H54 (cell line): Measurements from ENCODE around the gene HSPB8.

ENCODE experiments used
- DNase-seq: peaks from one replicate; pipeline ENCODE4 v3.0.0; 2011; ENCODE audit warnings: low spot score, mixed read lengths; ENCODE audit not compliant: insufficient read length
- FAIRE-seq: peaks from 3 replicates; lab custom pipeline; 2011; peaks lifted over from hg19 to GRCh38; lab: Jason Lieb, UNC
- POLR2A ChIP-seq: IDR thresholded peaks from 2 replicates; pipeline ENCODE4 v1.6.1; 2011; ENCODE audit warnings: low read depth, mild to moderate bottlenecking, low read length

Gene HSPB8

DNA sequence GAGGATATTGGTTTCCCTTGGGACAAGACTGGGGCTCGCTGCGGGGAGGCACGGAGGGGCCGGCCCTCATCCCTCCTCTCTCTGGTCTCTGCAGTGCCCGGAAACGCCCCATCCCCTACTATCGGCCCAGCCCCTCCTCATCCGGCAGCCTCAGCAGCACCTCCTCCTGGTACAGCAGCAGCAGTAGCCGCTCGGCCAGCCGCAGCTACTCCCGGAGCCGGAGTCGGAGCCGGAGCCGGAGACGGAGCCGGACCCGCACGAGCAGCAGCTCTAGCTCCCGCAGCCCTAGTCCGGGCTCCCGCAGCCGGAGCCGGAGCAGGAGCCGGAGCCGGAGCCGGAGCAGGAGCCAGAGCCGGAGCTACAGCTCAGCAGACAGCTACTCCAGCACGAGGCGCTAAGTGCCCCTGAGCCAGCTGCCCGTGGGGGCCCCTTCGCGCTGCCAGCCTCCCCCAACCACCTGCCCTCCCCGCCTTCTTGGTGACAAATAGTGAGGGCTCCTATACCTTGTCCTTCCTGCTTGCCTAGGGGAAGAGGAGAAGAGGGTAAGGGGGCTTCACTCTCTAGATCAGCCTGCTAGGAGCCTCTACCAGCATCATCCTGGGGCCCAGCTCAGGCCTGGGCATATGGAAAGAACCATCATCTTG is 22.2 kb upstream of the HSPB8 start:
- FAIRE-seq (no peak), DNase-seq (no peak)
- no peak for TF ChIP-seq POLR2A

DNA sequence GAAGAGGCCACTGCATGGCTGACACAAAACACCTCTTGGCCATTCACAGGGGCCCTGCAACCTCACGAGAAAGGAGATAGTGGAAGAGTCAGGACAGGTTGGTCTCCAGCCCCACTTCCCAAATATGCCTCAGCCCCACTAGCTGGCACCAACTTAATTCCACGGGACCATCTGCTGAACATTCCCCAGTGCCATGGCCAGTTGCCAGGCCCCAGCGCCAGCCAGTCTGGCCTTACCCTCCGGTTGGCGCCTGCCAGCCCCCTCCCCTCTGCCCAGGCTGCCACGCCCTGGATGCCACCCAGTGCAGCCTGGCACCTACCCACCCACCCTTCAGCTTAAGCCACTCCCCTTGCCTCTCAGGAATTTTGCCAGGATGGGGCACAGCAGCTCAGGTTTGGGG is 21.2 kb upstream of the HSPB8 start:
- DNase-seq, result no peak
- TF ChIP-seq POLR2A, result no peak
- no peak for FAIRE-seq

DNA sequence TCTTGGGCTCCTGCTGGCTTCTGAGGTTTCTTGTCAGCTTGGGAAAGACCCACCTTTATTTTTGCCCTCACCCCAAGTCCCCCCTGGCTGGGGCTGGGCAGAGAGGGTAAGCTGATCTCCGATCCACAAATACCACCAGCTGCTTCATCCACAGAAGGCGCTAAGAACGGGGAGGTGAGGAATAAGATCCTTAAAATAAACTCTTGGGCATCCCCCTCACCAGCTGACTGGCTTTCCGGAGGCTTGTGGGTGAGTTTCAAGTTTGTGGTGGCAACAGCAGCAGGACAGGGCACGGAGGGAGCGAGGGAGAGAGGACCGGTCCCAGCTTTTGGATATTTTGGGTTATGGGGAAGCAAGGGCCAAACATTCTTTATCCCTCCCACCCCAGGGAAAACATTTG is 20.8 kb upstream of the HSPB8 start:
- no peak for TF ChIP-seq POLR2A
- no peak for FAIRE-seq
- DNase-seq, result no peak

DNA sequence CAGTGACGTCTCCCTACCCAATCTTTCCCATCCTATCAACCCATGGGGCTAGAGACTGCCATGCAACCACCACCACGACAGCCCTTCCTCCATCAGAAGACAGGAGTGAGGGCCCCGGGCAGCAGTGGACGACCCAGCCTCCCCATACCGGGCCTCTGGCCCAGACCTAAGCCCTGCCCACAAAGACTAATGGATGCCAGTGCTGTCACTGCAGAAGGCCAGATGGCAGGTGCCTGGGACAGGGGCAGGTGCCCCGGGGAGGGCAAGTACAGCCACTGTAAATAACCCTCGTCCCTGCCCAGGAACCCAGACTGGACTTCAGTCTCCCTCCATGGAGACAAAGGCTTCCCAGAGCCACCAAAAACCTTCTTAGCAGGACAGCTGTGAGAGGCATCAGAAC is 20.3 kb upstream of the HSPB8 start:
- DNase-seq (no peak), FAIRE-seq (no peak)
- TF ChIP-seq POLR2A, result no peak

DNA sequence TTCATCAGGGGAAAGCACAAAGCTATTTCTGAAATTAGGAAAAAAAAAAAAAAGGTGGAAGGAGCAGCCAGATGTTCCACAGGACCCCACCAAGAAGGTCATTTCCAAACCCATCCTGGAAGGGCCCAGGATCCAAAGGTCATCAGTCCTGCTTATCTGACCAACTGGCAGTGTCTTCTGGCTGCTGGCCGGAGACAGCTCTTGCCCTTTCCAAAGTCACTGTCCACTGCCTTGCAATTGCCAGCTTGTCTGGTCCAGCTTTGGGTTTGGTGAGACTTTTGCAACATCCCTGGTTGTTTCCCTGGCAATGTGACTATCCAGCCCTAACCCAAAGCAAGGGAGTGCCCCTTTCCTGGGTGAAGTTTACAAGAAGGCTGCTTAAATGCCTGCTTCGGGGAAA is 18.9 kb upstream of the HSPB8 start:
- TF ChIP-seq POLR2A, result no peak

DNA sequence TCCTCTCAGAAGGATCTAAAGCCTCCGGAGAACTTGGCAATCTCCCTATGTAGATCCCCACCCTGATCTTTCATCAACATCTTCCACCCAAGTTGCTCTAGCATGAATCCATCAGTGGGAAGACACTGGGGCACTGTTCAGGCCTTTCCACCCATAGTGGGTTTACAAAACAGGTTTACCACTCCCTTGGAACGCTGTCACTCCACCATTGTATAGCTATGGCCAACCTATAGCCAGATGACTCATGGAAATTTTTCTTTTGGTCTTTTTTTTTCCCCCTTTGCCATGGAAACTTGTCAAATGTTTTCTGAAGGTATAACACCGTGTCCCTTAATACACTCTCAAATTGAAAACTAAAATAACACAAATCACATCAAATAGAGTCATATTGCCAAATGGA is 10.8 kb upstream of the HSPB8 start:
- FAIRE-seq (no peak), DNase-seq (no peak)
- no peak for TF ChIP-seq POLR2A

More for the DNA sequence above, 18.9 kb upstream of the HSPB8 start:
- DNase-seq (no peak), FAIRE-seq (no peak)

DNA sequence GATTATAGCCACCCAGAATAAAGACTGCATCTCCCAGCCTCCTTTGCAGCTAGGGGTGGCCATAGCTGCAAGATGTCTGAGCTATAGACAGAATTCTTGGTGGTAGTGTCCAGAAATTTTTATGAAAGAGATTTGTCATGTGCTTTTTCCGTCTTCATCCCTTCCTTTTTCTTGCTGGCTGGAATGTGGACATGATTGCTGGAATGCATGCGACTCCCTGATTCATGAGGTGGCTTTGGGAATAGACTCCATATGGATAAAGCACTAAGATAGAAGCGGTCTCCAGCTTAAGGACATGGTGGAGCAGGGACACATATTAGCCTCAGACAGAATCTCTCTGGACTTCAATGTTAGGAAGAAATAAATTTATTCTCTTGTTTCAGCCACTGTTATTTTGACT is 10.0 kb upstream of the HSPB8 start:
- no peak for TF ChIP-seq POLR2A
- DNase-seq, result no peak
- no peak for FAIRE-seq

DNA sequence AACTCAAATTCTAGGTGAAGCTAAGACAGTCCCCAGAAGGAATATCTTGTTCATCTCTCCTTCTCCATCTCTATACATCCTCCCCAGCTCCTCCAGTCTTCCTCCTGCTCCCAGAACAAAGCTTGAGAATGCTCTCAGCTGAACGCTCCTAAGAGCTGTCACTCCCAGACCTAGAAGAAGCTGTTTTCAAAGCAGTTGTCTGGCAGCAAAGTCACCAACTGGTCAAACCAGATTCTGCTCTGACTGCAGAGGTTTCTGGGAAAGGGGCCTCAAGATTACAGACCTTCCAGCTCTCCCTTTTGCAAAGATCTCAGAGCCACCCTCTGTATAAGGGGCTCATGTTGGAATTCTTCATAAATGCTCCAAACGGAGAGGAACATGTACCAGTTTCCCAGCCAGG is 9.6 kb upstream of the HSPB8 start:
- DNase-seq (no peak), FAIRE-seq (no peak)
- TF ChIP-seq POLR2A, result no peak

DNA sequence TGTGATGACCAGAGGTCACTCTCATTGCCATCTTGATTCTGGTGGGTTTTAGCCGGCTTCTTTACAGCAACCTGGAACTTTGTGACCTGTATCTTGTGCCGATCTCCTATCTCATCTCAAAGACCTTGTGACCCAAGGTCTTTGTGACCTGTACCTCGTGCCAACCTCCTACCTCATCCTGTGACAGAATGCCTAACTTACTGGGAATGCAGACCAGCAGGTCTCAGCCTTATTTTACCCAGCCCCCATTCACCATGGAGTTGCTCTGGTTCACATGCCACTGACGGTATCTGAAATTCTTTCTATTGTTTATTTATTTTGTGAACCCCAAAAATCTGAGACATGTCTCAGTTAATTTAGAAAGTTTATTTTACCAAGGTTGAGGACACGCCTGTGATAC is 7.4 kb upstream of the HSPB8 start:
- DNase-seq (no peak), FAIRE-seq (no peak)
- no peak for TF ChIP-seq POLR2A

DNA sequence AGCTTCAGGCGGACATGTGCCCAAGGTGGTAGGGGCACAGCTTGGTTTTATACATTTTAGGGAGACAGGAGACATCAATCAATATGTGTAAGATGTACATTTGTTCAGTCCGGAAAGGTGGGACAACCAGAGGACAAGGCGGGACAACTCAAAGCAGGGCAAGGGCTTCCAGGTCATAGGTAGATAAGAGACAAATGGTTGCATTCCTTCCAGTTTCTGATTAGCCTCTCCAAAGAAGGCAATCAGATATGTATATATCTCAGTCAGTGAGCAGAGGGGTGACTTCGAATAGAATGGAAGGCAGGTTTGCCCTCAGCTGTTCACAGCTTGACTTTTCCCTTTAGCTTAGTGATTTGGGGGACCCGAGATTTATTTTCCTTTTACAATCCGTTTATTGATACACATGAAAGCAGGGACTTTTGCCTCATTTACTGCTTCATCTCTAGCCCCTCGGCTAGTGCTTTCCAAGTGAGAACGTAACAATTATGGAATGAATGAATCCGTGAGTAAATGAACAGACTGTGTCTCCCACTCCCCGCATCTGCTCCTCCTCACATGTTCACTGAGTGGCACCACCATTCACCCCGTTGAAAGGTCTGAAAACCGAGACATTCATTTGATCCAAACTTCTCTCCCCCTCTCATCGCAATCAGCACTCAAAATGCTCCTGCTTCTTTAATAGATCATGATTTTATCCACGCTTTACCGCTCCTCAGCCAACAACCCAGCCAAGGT is 6.9 kb upstream of the HSPB8 start:
- DNase-seq (no peak), FAIRE-seq (no peak)
- TF ChIP-seq POLR2A, result no peak

DNA sequence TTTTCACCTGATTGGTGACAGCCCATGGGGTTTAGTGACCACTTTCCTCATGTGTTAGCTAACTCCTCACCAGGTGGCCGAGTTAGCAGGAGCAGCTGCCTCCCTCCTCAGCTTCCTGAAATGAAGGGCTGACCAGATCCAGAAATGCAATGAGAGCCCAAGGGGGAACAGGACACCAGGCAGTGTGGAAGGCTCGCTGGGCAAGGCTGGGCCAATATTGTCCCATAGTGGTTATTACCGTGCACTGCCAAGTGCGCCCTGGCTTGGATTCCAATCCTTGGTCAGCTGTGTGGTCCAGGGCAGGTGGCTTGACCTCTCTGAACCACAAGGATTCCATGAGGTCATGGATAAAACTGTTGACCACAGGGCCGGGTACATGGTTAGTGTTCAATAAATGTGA is 3.6 kb upstream of the HSPB8 start:
- no peak for TF ChIP-seq POLR2A
- no peak for DNase-seq
- FAIRE-seq, result no peak

DNA sequence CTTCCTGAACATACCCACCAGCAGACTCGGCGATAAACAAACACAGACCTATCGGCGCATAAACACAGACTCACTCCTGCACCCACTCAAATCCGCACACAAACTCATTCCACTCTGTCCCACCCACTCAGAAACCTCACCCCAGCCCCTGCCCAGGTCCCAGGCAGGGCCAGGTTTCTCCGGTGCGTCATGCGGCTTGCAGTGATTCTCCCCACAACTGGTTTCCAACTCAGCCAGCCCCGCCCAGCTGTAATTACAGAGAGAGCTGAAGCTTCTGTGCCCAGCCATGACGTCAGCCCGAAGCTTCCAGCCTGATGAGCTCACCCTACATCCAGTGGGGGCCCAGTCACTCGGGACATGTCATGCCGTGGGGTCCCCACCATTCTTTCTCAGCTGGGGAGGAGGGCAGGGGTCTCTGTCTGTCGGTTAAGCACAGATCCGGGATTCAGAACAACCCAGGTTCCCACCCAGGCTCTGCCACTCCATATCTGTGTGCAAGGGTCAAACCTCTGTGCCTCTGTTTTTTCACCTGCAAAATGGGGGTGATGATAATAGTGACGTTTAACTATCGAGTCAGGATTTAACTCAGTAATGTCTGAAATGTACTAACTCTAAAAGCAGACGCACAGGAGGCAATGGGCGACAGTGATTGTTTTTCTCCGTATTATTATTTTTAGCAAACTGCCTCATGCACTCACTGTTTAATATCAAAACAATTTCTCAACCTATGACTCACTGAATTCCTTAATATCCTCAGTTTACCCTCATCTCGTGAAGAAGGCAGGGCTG is 2.3 kb upstream of the HSPB8 start:
- peak; percentile 76 for DNase-seq
- FAIRE-seq, result no peak
- no peak for TF ChIP-seq POLR2A

DNA sequence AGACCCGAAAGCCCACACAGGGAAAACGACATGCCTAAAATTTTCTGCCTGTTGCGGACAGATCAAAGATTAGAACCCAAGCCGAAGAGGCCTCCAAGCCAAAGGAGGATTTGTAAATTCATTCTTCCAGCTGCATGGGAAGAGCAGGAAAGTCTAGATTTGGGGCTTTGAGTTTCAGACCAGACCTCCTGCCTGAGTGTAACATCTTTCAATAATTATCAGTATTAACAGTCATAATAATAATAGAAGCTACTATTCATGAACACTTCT is 1.7 kb upstream of the HSPB8 start:
- DNase-seq (no peak), FAIRE-seq (no peak)
- TF ChIP-seq POLR2A, result no peak

DNA sequence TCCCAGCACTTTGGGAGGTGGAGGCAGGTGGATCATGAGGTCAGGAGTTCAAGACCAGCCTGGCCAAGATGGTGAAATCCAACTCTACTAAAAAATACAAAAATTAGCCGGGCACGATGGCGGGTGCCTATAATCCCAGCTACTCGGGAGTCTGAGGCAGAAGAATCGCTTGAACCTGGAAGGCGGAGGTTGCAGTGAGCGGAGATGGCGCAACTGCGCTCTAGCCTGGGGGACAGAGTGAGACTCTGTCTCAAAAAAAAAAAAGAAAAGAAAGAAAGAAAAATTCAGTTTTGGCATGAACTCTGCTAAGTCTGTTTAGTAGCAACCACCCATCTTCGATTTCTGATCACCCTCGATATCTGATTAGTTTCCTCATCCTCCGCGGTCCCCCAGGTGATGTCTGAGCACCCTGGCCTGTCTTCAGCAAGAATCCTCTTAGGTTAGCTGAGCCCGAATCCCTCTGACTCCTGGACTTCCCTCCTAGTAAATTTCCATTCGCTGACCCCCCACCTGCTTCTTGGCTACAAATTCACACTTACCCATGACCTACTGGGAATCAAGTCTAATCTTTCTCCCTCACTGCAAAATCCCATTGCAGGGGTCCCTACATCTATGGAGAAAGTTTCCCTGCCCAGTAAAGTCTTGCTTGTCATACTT is 879 bp upstream of the HSPB8 start:
- FAIRE-seq (no peak), DNase-seq (no peak)

More for the DNA sequence above, 879 bp upstream of the HSPB8 start:
- no peak for TF ChIP-seq POLR2A
